Measurements from ENCODE around the gene COL11A1. TPM values are rescaled to one million over a fixed set of nuclear protein-coding genes. Genes with fewer than 3 reads are reported as not detected.

The COL11A1 gene
- total and polyA plus RNA-seq, 12 donors: 0.27 to 61.9 (median 2.5) TPM

GRCh38 chr1:102967786-102968185 lies 140.5 kb downstream of the COL11A1 start:
- no peaks in the 10 kb centered on the region for H3K27me3 ChIP-seq
- H3K9me3 ChIP-seq (replicated peaks in 1 of 3): no peaks in the 10 kb centered on the region
- H3K36me3 ChIP-seq (replicated peaks in 1 of 2): no peaks in the 10 kb centered on the region
- TF ChIP-seq CTCF (IDR thresholded peaks at IDR 0.05) (no peak), POLR2A (IDR thresholded peaks at IDR 0.05) (no peak)
- H3K4me3 ChIP-seq: no peak overlapping the region
- H3K4me1 ChIP-seq (replicated peaks in 1 of 2): no peaks in the 10 kb centered on the region
- intact Hi-C loops (cut with DNase I): no loop called here
- no peak for DNase-seq
- WGBS, 4 donors: 64 to 69% (median 65%) methylated on average over 1 of the region's 1 CpG
- H3K27ac ChIP-seq: no peak overlapping the region

- TF ChIP-seq POLR2A (IDR thresholded peaks at IDR 0.05): no peak
- TF ChIP-seq CTCF (IDR thresholded peaks at IDR 0.05): no peak
- Histone ChIP-seq H3K9me3 (replicated peaks in 1 of 3) (no peaks in the 10 kb centered on the region), H3K27me3 (no peaks in the 10 kb centered on the region), H3K4me3 (no peak overlapping the region), H3K4me1 (replicated peaks in 1 of 2) (no peaks in the 10 kb centered on the region), H3K27ac (no peak overlapping the region), H3K36me3 (replicated peaks in 1 of 2) (no peaks in the 10 kb centered on the region)
- no peak for DNase-seq
- 86 to 92% (median 90%) methylated on average over 2 of the region's 2 CpGs for whole genome bisulfite sequencing, 4 donors
- intact Hi-C loops (cut with DNase I): no loop called here
Observed at GRCh38 chr1:102961549-102961948, 146.8 kb downstream of the COL11A1 start.

GRCh38 chr1:102954576-102954975 lies 153.7 kb downstream of the COL11A1 start:
- WGBS, 4 donors: 85 to 93% (median 91%) methylated on average over 14 of the region's 14 CpGs

GRCh38 chr1:102952400-102952799 lies 155.9 kb downstream of the COL11A1 start:
- intact Hi-C loops (cut with DNase I): no loop called here
- Histone ChIP-seq H3K4me3 (no peak overlapping the region), H3K9me3 (replicated peaks in 1 of 3) (no peaks in the 10 kb centered on the region), H3K36me3 (replicated peaks in 1 of 2) (no peaks in the 10 kb centered on the region), H3K27me3 (no peaks in the 10 kb centered on the region), H3K27ac (no peak overlapping the region), H3K4me1 (replicated peaks in 1 of 2) (no peaks in the 10 kb centered on the region)
- no peak for TF ChIP-seq POLR2A (IDR thresholded peaks at IDR 0.05)
- DNase-seq: no peak

More at GRCh38 chr1:102954576-102954975, 153.7 kb downstream of the COL11A1 start:
- no peak for TF ChIP-seq CTCF (IDR thresholded peaks at IDR 0.05)
- TF ChIP-seq POLR2A (IDR thresholded peaks at IDR 0.05): no peak
- intact Hi-C loops (cut with DNase I): no loop called here
- DNase-seq: no peak
- H3K36me3 ChIP-seq (replicated peaks in 1 of 2): no peaks in the 10 kb centered on the region
- H3K4me3 ChIP-seq: no peak overlapping the region
- H3K9me3 ChIP-seq (replicated peaks in 1 of 3): no peaks in the 10 kb centered on the region
- no peak overlapping the region for H3K27ac ChIP-seq
- no peaks in the 10 kb centered on the region for H3K4me1 ChIP-seq (replicated peaks in 1 of 2)
- no peaks in the 10 kb centered on the region for H3K27me3 ChIP-seq

- intact Hi-C loops (cut with DNase I): no loop called here
- TF ChIP-seq CTCF (IDR thresholded peaks at IDR 0.05): no peak
- no peak for TF ChIP-seq POLR2A (IDR thresholded peaks at IDR 0.05)
- no peak overlapping the region for H3K4me3 ChIP-seq
Observed at GRCh38 chr1:102942324-102942723, 166.0 kb downstream of the COL11A1 start.

More at GRCh38 chr1:102942324-102942723, 166.0 kb downstream of the COL11A1 start:
- H3K27me3 ChIP-seq: no peaks in the 10 kb centered on the region
- 65 to 75% (median 68%) methylated on average over 2 of the region's 2 CpGs for WGBS, 4 donors
- no peaks in the 10 kb centered on the region for H3K36me3 ChIP-seq (replicated peaks in 1 of 2)
- no peak overlapping the region for H3K27ac ChIP-seq
- no peaks in the 10 kb centered on the region for H3K9me3 ChIP-seq (replicated peaks in 1 of 3)
- DNase-seq: no peak
- H3K4me1 ChIP-seq (replicated peaks in 1 of 2): no peaks in the 10 kb centered on the region

Measured in adrenal gland (tissue), 12 donors.